OCI-LY7 (cell line): ENCODE results near the gene PCK1.

Experiments used
- EZH2phosphoT487 ChIP-seq: fragments of 200-600 bp; sonication (generic); IDR thresholded peaks from 2 replicates; pipeline ENCODE4 v1.6.1; 2018; ENCODE audit warnings: low read depth, borderline replicate concordance, mild to moderate bottlenecking, mixed run types, antibody characterized with exemption, low read length, moderate library complexity, mixed read lengths
- TF ChIP-seq, protein P1 (sequence below): fragments of 200-600 bp; sonication (generic); conservative IDR thresholded peaks from 2 replicates; pipeline ENCODE4 v1.5.1; 2014; ENCODE audit warnings: mild to moderate bottlenecking, antibody characterized with exemption, low read length, moderate library complexity, mixed read lengths

DNA sequence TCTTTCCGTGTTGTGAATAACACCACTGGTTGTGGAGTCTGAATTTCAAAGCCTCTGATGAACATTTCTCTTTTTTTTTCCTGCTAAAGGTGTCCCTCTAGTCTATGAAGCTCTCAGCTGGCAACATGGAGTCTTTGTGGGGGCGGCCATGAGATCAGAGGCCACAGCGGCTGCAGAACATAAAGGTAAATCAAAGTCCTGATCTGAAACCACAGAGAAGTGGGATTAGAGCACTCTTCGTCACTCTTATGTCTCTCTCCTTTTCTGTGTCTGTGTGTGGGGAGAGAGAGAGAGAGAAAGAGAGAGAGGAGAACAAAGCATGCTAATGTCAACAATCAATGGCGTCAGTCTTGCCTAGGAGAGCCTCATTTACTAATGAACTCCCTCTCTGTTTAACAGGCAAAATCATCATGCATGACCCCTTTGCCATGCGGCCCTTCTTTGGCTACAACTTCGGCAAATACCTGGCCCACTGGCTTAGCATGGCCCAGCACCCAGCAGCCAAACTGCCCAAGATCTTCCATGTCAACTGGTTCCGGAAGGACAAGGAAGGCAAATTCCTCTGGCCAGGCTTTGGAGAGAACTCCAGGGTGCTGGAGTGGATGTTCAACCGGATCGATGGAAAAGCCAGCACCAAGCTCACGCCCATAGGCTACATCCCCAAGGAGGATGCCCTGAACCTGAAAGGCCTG, 4.2 kb downstream of the PCK1 start:
- TF ChIP-seq, protein P1, sequence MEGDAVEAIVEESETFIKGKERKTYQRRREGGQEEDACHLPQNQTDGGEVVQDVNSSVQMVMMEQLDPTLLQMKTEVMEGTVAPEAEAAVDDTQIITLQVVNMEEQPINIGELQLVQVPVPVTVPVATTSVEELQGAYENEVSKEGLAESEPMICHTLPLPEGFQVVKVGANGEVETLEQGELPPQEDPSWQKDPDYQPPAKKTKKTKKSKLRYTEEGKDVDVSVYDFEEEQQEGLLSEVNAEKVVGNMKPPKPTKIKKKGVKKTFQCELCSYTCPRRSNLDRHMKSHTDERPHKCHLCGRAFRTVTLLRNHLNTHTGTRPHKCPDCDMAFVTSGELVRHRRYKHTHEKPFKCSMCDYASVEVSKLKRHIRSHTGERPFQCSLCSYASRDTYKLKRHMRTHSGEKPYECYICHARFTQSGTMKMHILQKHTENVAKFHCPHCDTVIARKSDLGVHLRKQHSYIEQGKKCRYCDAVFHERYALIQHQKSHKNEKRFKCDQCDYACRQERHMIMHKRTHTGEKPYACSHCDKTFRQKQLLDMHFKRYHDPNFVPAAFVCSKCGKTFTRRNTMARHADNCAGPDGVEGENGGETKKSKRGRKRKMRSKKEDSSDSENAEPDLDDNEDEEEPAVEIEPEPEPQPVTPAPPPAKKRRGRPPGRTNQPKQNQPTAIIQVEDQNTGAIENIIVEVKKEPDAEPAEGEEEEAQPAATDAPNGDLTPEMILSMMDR: no peak
- TF ChIP-seq EZH2phosphoT487: no peak
